ENCODE results near the gene PTPRJ.

The PTPRJ gene

GRCh38 chr11:48163360-48164100 lies 183.2 kb downstream of the PTPRJ start:
- DNase-seq (ENCODE audit: low read depth in 2 of 2): no peak

- DNase-seq (ENCODE audit: low read depth in 2 of 2): no peak
Measured at GRCh38 chr11:48164836-48165235, 184.5 kb downstream of the PTPRJ start.

GRCh38 chr11:48165426-48165825 lies 185.1 kb downstream of the PTPRJ start:
- no peak for DNase-seq (ENCODE audit: low read depth in 2 of 2)

- no peak for DNase-seq (ENCODE audit: low read depth in 2 of 2)
Measured at GRCh38 chr11:48167380-48167779, 187.0 kb downstream of the PTPRJ start.

- no peak for DNase-seq (ENCODE audit: low read depth in 2 of 2)
Measured at GRCh38 chr11:48168815-48169214, 188.5 kb downstream of the PTPRJ start.

GRCh38 chr11:48169259-48169658 lies 188.9 kb downstream of the PTPRJ start:
- no peak for DNase-seq (ENCODE audit: low read depth in 2 of 2)

- DNase-seq (ENCODE audit: low read depth in 2 of 2): no peak
Measured at GRCh38 chr11:48169717-48170116, 189.4 kb downstream of the PTPRJ start.

GRCh38 chr11:48170241-48171233 lies 190.2 kb downstream of the PTPRJ start:
- DNase-seq (ENCODE audit: low read depth in 2 of 2): no peak

GRCh38 chr11:48172818-48173609 lies 192.7 kb downstream of the PTPRJ start:
- peak; percentile 56 to 71 for DNase-seq (ENCODE audit: low read depth in 2 of 2)

- DNase-seq (ENCODE audit: low read depth in 2 of 2): no peak
Measured at GRCh38 chr11:48177661-48178060, 197.3 kb downstream of the PTPRJ start.

- no peak for DNase-seq (ENCODE audit: low read depth in 2 of 2)
Measured at GRCh38 chr11:48180627-48181026, 200.3 kb downstream of the PTPRJ start.

GRCh38 chr11:48182860-48183526 lies 202.6 kb downstream of the PTPRJ start:
- no peak for DNase-seq (ENCODE audit: low read depth in 2 of 2)

- no peak for DNase-seq (ENCODE audit: low read depth in 2 of 2)
Measured at GRCh38 chr11:48184452-48184851, 204.1 kb downstream of the PTPRJ start.

- DNase-seq (ENCODE audit: low read depth in 2 of 2): peak in 1 of 2 donors; percentile 14
Measured at GRCh38 chr11:48190906-48191654, 210.7 kb downstream of the PTPRJ start.

- DNase-seq (ENCODE audit: low read depth in 2 of 2): no peak
Measured at GRCh38 chr11:48193876-48194275, 213.5 kb downstream of the PTPRJ start.

- DNase-seq (ENCODE audit: low read depth in 2 of 2): no peak
Measured at GRCh38 chr11:48207881-48208280, 227.5 kb downstream of the PTPRJ start.

GRCh38 chr11:48210052-48210451 lies 229.7 kb downstream of the PTPRJ start:
- DNase-seq (ENCODE audit: low read depth in 2 of 2): no peak

- no peak for DNase-seq (ENCODE audit: low read depth in 2 of 2)
Measured at GRCh38 chr11:48216510-48216909, 236.2 kb downstream of the PTPRJ start, which contains the start of gene OR4B1. Gene OR4B1, plus strand, starts transcription at chr11:48216810. Its CDS starts 0 bp downstream, at chr11:48216810.

Data from stimulated activated CD4-positive, alpha-beta T cell treated with anti-CD3 and anti-CD28 coated beads, Interleukin-4, amount 100 ng/mL, for 48 hours (primary cell).